GM13976 (cell line): Measurements from ENCODE around the gene ABHD14A.

Experiments
- DNase-seq: peaks from one replicate; pipeline ENCODE4 v3.0.0; 2012; ENCODE audit warnings: low spot score
- in situ Hi-C: fragments of 300-500 bp; cut with MboI; formaldehyde crosslinking; loops from one replicate; pipeline ENCODE4 v1.12.0; 2022; ENCODE audit warnings: low sequenced_read_pairs, mixed read lengths, inconsistent platforms; ENCODE audit not compliant: unreplicated experiment
- TF ChIP-seq, protein P1 (sequence below): IDR thresholded peaks from 2 replicates; pipeline ENCODE4 v1.5.1; 2012; ENCODE audit warnings: borderline replicate concordance, mild to moderate bottlenecking; ENCODE audit not compliant: insufficient read depth; ENCODE audit errors: extremely low read depth, missing control alignments, control extremely low read depth

Gene ABHD14A

DNA sequence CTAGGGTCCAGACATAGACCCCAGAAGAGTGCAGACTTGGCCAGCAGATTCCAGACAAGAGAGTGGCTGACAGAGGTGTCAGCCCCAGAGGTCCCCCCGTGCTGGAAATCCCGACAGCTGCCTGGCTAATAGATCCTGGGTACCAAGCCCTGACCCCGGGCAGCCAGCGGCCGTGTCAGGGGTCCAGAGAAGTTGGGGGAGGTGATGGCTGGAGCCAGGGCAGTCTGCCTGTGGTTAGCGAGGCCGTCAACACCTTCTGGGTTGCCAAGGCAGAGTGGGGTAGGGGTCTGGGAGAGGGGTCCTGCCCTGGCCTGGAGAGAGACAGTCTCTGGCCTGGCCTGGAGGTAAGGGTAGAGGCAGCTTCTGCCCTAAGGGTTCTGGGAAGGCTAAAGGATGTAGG, 45.9 kb downstream of the ABHD14A start:
- DNase-seq, result no peak
- TF ChIP-seq, protein P1, sequence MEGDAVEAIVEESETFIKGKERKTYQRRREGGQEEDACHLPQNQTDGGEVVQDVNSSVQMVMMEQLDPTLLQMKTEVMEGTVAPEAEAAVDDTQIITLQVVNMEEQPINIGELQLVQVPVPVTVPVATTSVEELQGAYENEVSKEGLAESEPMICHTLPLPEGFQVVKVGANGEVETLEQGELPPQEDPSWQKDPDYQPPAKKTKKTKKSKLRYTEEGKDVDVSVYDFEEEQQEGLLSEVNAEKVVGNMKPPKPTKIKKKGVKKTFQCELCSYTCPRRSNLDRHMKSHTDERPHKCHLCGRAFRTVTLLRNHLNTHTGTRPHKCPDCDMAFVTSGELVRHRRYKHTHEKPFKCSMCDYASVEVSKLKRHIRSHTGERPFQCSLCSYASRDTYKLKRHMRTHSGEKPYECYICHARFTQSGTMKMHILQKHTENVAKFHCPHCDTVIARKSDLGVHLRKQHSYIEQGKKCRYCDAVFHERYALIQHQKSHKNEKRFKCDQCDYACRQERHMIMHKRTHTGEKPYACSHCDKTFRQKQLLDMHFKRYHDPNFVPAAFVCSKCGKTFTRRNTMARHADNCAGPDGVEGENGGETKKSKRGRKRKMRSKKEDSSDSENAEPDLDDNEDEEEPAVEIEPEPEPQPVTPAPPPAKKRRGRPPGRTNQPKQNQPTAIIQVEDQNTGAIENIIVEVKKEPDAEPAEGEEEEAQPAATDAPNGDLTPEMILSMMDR, result no peak
- in situ Hi-C loops, result no loop called here

DNA sequence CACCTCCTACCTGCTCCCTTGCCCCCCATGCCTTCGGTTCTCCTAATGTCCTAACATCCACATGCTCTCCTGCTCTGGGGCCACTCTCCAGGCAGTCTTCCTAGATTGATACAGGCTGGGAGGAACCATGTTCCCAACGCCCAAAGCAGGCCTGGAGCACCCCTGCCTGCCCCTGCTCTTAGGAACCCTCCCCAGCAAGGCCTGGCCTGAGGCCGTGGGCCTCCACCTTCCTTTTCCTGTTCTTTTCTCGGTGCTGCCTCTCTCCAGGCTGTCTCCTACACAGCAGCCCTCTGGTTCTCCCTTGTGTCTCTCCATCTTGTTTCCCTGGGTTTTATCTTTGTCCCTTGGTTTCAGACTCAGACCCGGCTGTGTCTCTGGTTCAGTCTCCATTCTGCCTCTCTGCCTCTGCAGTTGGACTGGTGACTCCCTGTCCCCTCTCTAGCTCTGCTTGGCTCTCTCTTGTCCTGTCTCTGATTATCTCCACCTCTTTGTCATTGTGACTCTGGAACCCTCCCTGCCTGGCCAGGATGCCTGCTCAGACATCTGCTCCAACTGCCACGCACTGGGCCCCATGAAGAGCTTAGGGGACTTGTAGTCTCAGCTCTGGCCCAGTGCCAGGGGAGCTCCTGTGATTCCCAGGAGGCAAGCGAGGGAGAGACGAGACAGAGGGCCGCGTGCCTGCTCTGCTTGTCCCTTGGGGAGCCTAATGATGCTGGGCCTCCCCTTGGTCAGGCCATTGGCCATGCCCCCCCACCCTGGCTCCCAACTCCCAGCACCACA, 46.8 kb downstream of the ABHD14A start:
- TF ChIP-seq, protein P1, result no peak
- no peak for DNase-seq
- in situ Hi-C loops, result no loop called here

DNA sequence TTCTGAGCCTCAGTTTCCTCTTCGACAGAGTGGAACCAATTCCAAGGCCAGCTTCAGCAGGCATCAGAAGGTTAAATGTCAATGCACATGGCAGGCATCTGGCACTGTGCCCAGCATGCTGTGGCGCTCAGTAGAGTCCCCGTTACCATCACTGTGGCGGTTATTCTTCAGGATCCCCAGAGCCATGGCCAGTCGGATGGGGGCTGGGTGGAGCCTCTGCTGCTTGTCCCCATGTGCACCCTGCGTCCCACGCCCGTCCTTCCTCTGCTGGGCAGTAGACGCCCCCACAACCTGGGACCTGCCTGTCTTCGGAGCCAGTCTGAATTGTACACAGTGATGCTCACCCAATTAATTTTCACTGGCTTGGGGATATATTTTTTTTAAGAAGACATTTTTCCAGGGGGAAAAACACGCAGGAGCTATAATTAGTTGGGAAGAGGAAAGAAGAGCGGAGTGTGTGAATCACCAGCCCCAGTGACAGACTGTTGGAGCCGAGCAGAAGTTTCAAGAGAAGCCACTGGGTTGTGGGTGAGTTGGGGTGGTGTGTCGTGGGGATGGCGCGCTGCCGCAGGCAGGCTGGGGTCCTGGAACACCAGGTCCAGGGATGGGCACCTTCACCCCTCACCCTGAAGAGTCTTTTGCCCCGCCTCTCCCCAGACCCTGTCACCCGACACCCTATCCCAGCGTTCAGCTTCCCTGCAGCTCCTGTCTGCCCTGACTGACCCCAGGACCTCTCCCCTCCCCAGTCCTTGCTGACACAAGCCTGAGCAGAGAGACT, 47.6 kb downstream of the ABHD14A start:
- in situ Hi-C loops, result no loop called here
- TF ChIP-seq, protein P1, result no peak
- no peak for DNase-seq

DNA sequence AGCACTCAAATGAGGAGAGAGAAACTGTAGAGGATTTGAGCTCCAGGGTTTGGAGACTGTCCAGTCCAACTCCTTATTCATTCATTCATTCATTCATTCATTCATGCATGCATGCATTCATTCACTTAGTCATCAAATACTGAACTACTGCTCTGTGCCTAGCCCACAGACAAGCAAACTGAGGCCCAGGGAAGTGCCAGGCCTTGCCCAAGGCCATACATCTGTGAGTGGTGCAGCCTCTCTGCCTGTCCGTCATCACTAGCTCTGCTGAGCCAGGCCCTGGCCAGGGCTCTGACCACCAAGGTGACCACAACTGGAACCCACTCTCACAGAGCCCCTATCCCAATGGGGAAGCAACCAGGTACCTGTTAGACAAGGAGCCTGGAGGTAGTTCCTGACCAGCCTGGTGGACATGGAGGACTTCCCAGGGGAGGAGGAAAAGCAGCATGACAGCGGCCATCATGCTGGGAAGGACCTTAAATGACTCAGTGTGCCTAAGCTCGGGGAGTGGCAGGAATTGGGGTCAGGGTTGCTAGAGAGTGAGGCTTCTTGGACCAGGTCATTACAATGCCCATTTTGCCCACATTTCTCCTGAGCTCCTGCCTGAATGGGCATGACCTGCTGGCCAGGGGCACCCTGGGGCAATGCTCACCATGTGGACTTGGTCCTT, 48.4 kb downstream of the ABHD14A start:
- TF ChIP-seq, protein P1, result no peak
- in situ Hi-C loops, result no loop called here
- DNase-seq, result no peak

DNA sequence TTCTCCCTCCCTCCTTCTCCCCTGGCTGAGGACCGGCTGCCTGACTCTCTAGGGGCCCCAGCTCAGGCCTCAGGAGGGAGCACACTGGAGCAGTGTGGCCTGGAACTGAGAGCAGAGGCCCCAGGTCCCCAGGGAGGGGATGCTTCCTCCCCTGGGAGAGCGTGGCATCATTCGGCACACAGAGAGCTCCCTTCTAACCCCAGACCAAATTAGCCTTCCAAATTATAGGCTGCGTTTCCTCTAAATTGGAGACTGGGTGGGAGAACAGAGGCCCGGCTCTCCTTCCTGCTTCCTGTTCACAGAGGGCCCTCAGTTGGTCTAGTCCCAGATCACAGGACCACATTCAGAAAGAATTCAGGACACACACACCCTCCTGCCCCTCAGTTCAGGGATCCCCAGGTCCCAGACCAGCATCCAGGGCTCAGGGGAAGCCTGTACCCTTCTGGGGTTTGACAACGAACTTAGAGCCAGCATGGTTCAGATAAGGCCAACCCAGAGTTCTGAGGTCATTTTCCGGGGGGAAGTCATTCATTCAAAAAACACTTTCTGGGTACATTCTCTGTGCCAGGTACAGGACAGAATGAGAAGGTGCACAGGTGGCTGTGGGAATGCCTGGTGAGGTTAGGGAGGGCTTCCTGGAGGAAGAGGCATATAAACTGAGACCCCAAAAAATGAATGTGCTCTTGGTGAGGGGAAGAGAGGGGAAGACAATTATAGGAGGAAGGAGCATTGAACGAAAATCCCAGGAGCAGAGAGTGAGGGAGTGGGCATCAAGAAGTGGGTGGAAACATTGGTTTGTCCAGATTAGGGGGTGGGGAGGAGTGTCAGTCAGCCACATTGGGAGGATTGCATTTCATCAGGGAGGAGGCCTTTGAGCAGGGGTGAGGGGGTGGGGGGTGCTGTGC, 49.2 kb downstream of the ABHD14A start:
- peak; percentile 77 for DNase-seq
- in situ Hi-C loops, result no loop called here
- TF ChIP-seq, protein P1, result no peak

DNA sequence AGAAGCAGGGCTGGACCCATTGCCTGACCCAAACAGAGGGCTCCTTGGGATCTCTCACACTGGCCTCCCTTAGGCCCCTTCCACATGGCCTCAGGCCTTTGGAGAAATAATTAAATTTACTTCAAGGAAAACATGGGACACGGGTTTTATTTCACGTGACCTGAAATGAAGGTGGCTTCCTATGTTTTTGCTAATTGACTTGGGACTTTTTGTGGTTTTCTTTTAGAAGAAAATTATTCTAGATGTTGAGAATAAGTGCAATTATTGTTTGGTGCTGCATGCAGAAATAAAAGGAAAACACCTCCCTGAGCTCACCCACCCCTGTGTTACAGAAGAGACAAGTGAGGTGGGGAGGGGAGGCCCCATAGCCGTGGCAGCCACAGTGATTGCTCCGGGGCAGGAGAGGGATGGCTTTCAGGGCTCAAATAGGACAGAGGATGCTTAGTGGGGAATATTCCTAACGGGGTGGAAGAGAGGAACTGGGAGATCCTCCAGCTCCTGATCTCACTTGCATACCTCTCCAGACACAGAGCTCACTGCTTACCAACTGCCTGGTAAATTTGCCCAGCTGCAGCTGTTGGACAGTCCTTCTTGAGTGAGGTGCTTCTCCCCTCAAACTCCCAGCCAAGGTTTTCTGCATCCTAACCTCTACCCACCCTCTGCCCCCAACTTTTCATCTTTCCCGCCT, 50.0 kb downstream of the ABHD14A start:
- in situ Hi-C loops, result no loop called here
- TF ChIP-seq, protein P1, result no peak
- no peak for DNase-seq
